ENCODE results near the gene MPRIP.

The MPRIP gene

GRCh38 chr17:17067257-17067656 lies 25.0 kb downstream of the MPRIP start:
- Histone ChIP-seq H3K4me3 (ENCODE audit: low read depth in 1 of 2, low read length in 2 of 2) (no peak overlapping the region), H3K36me3 (ENCODE audit: insufficient read depth, low read length) (peaks cover 23% of the 10 kb centered on the region), H2AFZ (ENCODE audit: low read depth, low read length) (no peak overlapping the region), H4K20me1 (ENCODE audit: insufficient read depth, low read length) (peaks cover 56% of the 10 kb centered on the region), H3K27ac (ENCODE audit: low read length) (no peak overlapping the region), H3K4me1 (ENCODE audit: insufficient read depth, low read length) (no peaks in the 10 kb centered on the region), H3K9ac (ENCODE audit: low read depth, low read length) (no peak overlapping the region), H3K9me3 (ENCODE audit: insufficient read depth, low read length, severe bottlenecking) (no peaks in the 10 kb centered on the region), H3K4me2 (ENCODE audit: insufficient read depth, low read length) (no peak overlapping the region), H3K79me2 (ENCODE audit: insufficient read depth, low read length) (peaks cover 98% of the 10 kb centered on the region), H3K27me3 (ENCODE audit: insufficient read depth, low read length, poor library complexity) (no peaks in the 10 kb centered on the region)
- ATAC-seq (ENCODE audit: insufficient read depth, low read depth) = no peak
- TF ChIP-seq CTCF (IDR thresholded peaks at IDR 0.05; ENCODE audit: borderline replicate concordance, extremely low read depth, low read length, poor library complexity, severe bottlenecking) = no peak
- TF ChIP-seq EZH2 (IDR thresholded peaks at IDR 0.05; ENCODE audit: borderline replicate concordance, low read depth, low read length, severe bottlenecking) = no peak
- DNase-seq = no peak

GRCh38 chr17:17069849-17070248 lies 27.6 kb downstream of the MPRIP start:
- Histone ChIP-seq H3K4me2 (ENCODE audit: insufficient read depth, low read length) (no peak overlapping the region), H3K79me2 (ENCODE audit: insufficient read depth, low read length) (peaks cover 98% of the 10 kb centered on the region), H3K4me3 (ENCODE audit: low read depth in 1 of 2, low read length in 2 of 2) (no peak overlapping the region), H2AFZ (ENCODE audit: low read depth, low read length) (no peak overlapping the region), H3K4me1 (ENCODE audit: insufficient read depth, low read length) (no peaks in the 10 kb centered on the region), H4K20me1 (ENCODE audit: insufficient read depth, low read length) (peaks cover 61% of the 10 kb centered on the region), H3K9ac (ENCODE audit: low read depth, low read length) (no peak overlapping the region), H3K27ac (ENCODE audit: low read length) (no peak overlapping the region), H3K27me3 (ENCODE audit: insufficient read depth, low read length, poor library complexity) (no peaks in the 10 kb centered on the region), H3K36me3 (ENCODE audit: insufficient read depth, low read length) (peaks cover 22% of the 10 kb centered on the region), H3K9me3 (ENCODE audit: insufficient read depth, low read length, severe bottlenecking) (no peaks in the 10 kb centered on the region)
- ATAC-seq (ENCODE audit: insufficient read depth, low read depth) = no peak
- TF ChIP-seq CTCF (IDR thresholded peaks at IDR 0.05; ENCODE audit: borderline replicate concordance, extremely low read depth, low read length, poor library complexity, severe bottlenecking) (no peak), EZH2 (IDR thresholded peaks at IDR 0.05; ENCODE audit: borderline replicate concordance, low read depth, low read length, severe bottlenecking) (no peak)
- no peak for DNase-seq

- H3K4me2 ChIP-seq (ENCODE audit: insufficient read depth, low read length) = no peak overlapping the region
- H3K27me3 ChIP-seq (ENCODE audit: insufficient read depth, low read length, poor library complexity) = no peaks in the 10 kb centered on the region
- H3K79me2 ChIP-seq (ENCODE audit: insufficient read depth, low read length) = peaks cover 98% of the 10 kb centered on the region
- TF ChIP-seq EZH2 (IDR thresholded peaks at IDR 0.05; ENCODE audit: borderline replicate concordance, low read depth, low read length, severe bottlenecking) = no peak
- TF ChIP-seq CTCF (IDR thresholded peaks at IDR 0.05; ENCODE audit: borderline replicate concordance, extremely low read depth, low read length, poor library complexity, severe bottlenecking) = no peak
- no peak for DNase-seq
- no peak overlapping the region for H2AFZ ChIP-seq (ENCODE audit: low read depth, low read length)
- no peak overlapping the region for H3K4me3 ChIP-seq (ENCODE audit: low read depth in 1 of 2, low read length in 2 of 2)
- no peaks in the 10 kb centered on the region for H3K9me3 ChIP-seq (ENCODE audit: insufficient read depth, low read length, severe bottlenecking)
- peaks cover 29% of the 10 kb centered on the region for H3K36me3 ChIP-seq (ENCODE audit: insufficient read depth, low read length)
- H4K20me1 ChIP-seq (ENCODE audit: insufficient read depth, low read length) = peaks cover 72% of the 10 kb centered on the region
- ATAC-seq (ENCODE audit: insufficient read depth, low read depth) = no peak
- H3K9ac ChIP-seq (ENCODE audit: low read depth, low read length) = no peak overlapping the region
- H3K4me1 ChIP-seq (ENCODE audit: insufficient read depth, low read length) = no peaks in the 10 kb centered on the region
- H3K27ac ChIP-seq (ENCODE audit: low read length) = no peak overlapping the region
These were observed 28.7 kb downstream of the MPRIP start for GRCh38 chr17:17070931-17071330.

Data from DND-41 (cell line).